ENCODE measurements around the gene TNFRSF4. TPM values are rescaled to one million over a fixed set of nuclear protein-coding genes. Genes with fewer than 3 reads are reported as not detected.

TNFRSF4 gene
- total RNA-seq, 4 donors from 2014 or later, result 0.69 to 1.4 TPM; not detected in 2

DNA sequence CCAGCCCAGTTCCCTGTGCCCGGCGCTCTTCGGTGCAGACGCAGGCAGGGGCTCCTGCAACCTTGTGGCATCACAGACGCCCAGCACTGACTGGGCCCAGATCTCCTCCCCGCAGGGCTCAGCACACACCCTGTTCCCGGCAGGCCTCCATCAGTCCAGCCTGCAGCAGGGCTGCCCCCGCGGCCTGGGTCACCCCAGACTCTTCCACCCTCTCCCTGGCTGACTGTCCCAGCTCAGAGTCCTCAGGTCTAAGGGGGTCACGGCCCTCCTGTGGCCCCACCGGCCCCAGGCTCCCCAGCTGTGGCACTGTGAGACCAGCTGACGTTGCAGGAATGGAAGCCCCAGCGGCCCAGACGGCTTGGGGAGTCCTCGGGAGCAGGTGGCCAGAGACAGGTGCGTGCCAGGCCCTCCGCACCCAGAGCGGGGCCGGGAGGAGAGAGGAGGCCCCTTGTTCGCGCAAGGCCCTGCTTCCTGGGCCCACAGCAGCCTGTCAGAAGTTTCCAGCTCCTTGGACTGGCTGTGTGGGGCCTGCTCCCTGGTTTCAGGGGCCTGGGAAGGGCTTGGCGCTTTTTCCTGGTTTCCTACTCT is 22.3 kb upstream of the TNFRSF4 start:
- TF ChIP-seq POLR2A (IDR thresholded peaks at IDR 0.05), result no peak
- TF ChIP-seq, protein P1, sequence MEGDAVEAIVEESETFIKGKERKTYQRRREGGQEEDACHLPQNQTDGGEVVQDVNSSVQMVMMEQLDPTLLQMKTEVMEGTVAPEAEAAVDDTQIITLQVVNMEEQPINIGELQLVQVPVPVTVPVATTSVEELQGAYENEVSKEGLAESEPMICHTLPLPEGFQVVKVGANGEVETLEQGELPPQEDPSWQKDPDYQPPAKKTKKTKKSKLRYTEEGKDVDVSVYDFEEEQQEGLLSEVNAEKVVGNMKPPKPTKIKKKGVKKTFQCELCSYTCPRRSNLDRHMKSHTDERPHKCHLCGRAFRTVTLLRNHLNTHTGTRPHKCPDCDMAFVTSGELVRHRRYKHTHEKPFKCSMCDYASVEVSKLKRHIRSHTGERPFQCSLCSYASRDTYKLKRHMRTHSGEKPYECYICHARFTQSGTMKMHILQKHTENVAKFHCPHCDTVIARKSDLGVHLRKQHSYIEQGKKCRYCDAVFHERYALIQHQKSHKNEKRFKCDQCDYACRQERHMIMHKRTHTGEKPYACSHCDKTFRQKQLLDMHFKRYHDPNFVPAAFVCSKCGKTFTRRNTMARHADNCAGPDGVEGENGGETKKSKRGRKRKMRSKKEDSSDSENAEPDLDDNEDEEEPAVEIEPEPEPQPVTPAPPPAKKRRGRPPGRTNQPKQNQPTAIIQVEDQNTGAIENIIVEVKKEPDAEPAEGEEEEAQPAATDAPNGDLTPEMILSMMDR (IDR thresholded peaks at IDR 0.05), result no peak
- DNase-seq (ENCODE audit: low spot score in 2 of 2), result no peak
- intact Hi-C loops (cut with DNase I; ENCODE audit: low total_unique reads), result no loop called here
- WGBS, 2 donors, result 75 to 81% methylated on average over 14 to 17 of the region's 22 CpGs
- H3K4me3 ChIP-seq (ENCODE audit: low read depth, poor library complexity, severe bottlenecking), result no peak overlapping the region

DNA sequence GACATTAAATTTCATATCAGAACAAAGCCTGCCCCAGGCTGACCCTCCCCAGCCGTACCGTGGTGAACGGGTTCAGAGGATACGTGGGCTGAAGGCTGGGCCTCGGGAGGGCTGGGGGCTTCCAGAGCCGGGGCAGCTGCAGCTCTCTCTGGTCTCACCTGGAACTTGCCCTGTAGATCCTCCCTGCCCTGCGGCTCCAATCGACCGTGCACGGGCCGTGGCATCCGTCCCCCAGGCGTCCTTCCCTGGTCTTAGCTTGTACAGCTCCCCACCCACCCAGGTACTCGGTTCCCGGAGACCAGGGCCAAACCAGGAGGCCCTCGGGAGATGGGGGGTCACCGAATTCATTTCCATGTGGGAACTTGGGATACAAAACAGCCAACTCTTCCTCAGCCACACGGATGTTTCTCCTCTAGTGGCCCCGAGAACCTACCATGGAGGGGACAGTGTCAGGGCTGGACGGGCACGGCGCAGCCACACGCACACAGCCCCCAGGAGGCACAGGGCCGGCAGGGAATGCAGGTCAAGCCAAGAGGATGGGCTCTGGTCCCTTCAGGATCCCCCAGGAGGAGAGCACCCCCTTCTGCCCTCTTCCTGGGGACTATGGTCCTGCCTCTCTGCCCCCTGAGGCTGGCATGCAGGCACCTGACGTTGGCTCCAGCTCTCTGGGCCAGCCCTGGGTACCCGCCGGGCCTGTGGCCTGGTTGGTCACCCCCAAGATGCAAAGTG is 21.2 kb upstream of the TNFRSF4 start:
- intact Hi-C loops (cut with DNase I; ENCODE audit: low total_unique reads), result no loop called here

DNA sequence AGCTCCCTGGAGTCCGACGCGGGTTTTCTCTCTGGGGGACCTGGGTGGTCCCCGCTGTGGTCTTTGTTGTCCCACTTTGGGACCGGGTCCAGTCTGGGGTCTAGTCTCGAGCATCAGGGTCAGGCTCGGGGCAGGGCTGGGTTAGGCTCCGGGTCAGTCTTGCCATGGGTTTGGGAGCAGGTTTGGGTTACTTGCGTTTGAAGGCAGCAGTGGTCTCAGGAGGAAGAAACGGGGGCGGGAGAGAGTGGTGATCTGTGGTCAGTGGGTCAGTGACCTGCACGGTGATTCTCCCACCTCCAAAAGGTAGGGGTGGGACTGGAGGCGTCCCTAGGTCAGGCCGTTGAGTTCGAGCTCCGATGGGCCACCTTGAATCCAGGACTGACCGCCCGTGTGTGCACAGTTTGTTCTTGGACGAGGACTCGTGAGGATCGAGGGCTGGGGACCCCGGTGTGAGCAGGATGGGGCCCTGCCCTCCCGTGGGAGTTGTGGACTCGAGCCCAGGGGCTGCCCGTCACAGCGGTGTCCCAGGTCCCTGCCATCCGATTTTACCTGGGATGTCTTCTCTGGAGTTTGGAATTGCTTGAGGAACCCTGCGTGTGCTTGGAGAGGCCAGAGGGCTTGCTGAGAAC is 20.3 kb upstream of the TNFRSF4 start:
- no peak for DNase-seq (ENCODE audit: low spot score in 2 of 2)
- WGBS, 2 donors, result 92 to 94% methylated on average over 19 to 28 of the region's 28 CpGs
- intact Hi-C loops (cut with DNase I; ENCODE audit: low total_unique reads), result no loop called here
- TF ChIP-seq, protein P1 (IDR thresholded peaks at IDR 0.05), result no peak
- TF ChIP-seq POLR2A (IDR thresholded peaks at IDR 0.05), result no peak
- H3K4me3 ChIP-seq (ENCODE audit: low read depth, poor library complexity, severe bottlenecking), result no peak overlapping the region

More for the DNA sequence above, 21.2 kb upstream of the TNFRSF4 start:
- H3K4me3 ChIP-seq (ENCODE audit: low read depth, poor library complexity, severe bottlenecking), result no peak overlapping the region
- no peak for DNase-seq (ENCODE audit: low spot score in 2 of 2)
- TF ChIP-seq POLR2A (IDR thresholded peaks at IDR 0.05), result no peak
- WGBS, 2 donors, result 77 to 80% methylated on average over 26 to 27 of the region's 27 CpGs

DNA sequence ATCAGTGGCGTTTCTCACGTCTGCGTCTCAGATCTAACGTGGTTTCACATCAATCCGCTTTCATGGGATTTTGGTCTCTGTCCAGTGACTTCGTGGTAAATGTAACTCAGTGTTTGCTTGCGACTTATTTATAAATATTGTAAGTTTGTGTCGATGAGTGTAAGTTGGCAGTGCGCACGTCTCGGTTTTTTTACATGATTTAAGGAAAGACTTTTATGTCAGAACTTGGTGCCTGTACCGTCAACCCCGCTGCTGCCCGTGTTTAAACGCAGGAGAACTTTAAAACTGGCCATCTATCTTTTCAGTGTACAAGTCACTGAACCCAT is 19.6 kb upstream of the TNFRSF4 start:
- WGBS, 2 donors, result 93 to 95% methylated on average over 15 of the region's 15 CpGs
- intact Hi-C loops (cut with DNase I; ENCODE audit: low total_unique reads), result no loop called here
- TF ChIP-seq, protein P1 (IDR thresholded peaks at IDR 0.05), result no peak
- no peak for TF ChIP-seq POLR2A (IDR thresholded peaks at IDR 0.05)
- DNase-seq (ENCODE audit: low spot score in 2 of 2), result no peak
- H3K4me3 ChIP-seq (ENCODE audit: low read depth, poor library complexity, severe bottlenecking), result no peak overlapping the region

DNA sequence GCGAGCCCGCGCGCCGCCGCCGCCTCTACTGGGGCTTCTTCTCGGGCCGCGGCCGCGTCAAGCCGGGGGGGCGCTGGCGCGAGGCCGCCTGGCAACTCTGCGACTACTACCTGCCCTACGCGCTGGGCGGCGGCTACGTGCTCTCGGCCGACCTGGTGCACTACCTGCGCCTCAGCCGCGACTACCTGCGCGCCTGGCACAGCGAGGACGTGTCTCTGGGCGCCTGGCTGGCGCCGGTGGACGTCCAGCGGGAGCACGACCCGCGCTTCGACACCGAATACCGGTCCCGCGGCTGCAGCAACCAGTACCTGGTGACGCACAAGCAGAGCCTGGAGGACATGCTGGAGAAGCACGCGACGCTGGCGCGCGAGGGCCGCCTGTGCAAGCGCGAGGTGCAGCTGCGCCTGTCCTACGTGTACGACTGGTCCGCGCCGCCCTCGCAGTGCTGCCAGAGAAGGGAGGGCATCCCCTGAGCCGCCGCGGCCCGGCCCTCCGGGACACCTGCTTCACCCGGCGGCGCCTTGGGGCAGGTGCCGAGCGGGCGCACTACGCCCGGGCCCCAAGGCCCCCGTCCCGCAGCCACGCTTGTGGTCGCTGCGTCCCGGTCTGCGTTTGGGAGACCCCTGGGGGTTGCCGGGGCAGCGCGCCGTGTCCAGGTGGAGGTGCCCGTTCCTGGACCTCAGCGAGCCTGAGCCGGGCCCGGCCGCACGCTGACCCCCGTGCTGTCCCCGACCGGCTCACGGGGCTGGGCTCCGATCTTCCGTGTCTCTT is 19.0 kb upstream of the TNFRSF4 start:
- no peak overlapping the region for H3K4me3 ChIP-seq (ENCODE audit: low read depth, poor library complexity, severe bottlenecking)
- TF ChIP-seq, protein P1 (IDR thresholded peaks at IDR 0.05), result no peak
- no peak for TF ChIP-seq POLR2A (IDR thresholded peaks at IDR 0.05)
- DNase-seq (ENCODE audit: low spot score in 2 of 2), result no peak
- 89 to 90% methylated on average over 61 to 62 of the region's 98 CpGs for WGBS, 2 donors
- intact Hi-C loops (cut with DNase I; ENCODE audit: low total_unique reads), result no loop called here

All from lower leg skin (tissue), 4 donors.